Measurements from ENCODE around the gene UTF1. TPM values are rescaled to one million over a fixed set of nuclear protein-coding genes. Genes with fewer than 3 reads are reported as not detected.

Gene UTF1
- total RNA-seq, 1 experiment from 2014 or later, result not detected

DNA sequence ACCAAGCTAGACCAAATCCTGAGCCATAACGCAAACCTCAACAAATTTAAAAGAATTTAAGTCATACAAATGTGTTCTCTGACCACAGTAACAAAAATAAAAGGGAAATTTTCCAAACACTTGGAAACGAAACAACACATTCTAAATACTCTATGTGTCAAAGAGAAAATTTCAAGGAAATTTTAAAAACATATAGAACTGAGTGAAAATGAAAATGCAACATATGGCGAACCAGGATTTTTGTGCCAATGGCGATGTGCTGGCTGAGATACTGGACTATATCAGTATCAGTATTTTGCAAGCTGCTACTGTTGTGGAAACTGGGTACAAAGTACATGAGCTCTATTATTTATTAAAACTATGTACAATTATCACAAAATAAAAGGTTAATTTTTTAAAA lies 35.9 kb upstream of the UTF1 start:
- no peak for DNase-seq
- Histone ChIP-seq H3K36me3 (no peaks in the 10 kb centered on the region), H3K4me3 (no peak overlapping the region), H3K27me3 (no peaks in the 10 kb centered on the region), H3K9me3 (no peaks in the 10 kb centered on the region)

GRCh38 chr10:133195096-133195495 lies 34.9 kb upstream of the UTF1 start:
- H3K36me3 ChIP-seq, result no peaks in the 10 kb centered on the region

DNA sequence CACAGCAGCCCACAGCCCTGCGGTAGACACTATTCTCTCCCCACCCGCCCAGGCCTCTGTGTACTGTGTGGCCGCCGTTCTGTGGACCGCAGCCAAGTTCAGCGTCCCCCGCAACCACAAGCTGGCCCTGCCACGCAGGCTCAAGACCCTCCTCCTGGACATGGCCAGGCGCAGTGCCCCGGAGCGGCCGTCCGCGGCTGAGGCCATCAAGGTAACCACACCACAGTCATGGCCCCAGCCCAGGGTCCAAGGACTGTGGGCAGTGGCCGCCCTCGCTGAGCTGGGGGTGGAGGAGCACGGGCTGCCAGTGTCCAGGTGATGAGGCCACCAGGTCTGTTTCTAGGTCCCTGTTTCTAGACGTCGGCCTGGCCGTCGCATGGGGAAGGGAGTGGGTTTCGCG lies 34.4 kb upstream of the UTF1 start:
- DNase-seq, result no peak
- no peaks in the 10 kb centered on the region for H3K9me3 ChIP-seq
- no peaks in the 10 kb centered on the region for H3K36me3 ChIP-seq
- no peak overlapping the region for H3K4me3 ChIP-seq
- H3K27me3 ChIP-seq, result no peaks in the 10 kb centered on the region

More at GRCh38 chr10:133195096-133195495, 34.9 kb upstream of the UTF1 start:
- no peak overlapping the region for H3K4me3 ChIP-seq
- no peak for DNase-seq
- H3K27me3 ChIP-seq, result no peaks in the 10 kb centered on the region
- H3K9me3 ChIP-seq, result no peaks in the 10 kb centered on the region

GRCh38 chr10:133196221-133196915 lies 33.6 kb upstream of the UTF1 start:
- no peaks in the 10 kb centered on the region for H3K9me3 ChIP-seq
- H3K27me3 ChIP-seq, result no peaks in the 10 kb centered on the region
- H3K4me3 ChIP-seq, result no peak overlapping the region
- DNase-seq, result no peak
- H3K36me3 ChIP-seq, result no peaks in the 10 kb centered on the region

DNA sequence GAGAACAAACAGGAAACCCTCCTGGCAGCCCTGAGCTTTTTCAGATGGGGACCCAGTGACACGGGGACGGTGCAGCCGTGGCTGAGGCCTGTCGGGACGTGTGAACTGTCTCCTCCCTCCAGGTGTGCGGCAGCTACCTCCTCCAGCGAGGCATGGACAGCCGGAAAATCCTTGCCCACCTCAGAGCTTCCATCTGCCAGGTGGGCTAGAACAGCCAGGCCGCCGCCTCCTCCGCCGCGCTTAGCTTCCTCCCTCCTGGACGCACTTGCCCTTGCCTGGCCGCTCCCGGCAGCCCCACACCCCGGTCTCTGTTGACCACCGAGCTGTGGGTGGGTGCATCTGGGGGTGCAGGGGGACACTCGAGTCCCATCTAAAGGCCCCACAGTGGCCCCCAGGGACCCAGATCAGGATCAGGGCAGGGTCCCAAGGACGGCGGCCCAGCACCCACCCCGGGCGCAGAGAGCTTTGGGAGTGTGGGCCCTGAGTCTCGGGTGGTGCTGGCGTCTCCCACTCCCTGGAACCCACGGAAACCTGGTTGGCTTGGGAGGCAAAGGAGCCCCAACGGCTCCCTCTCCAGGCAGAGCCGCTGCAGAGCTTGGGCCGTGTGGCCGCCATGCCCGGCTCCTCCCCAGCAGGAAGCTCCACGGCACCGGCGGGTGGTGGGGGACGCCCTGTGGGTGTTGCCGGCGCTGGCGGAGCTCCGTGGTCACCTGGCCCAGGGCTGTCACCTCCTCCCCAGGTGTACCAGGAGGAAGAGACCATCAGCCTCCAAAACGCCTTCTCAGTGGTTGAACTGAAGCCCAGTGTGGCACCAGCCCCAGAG lies 32.9 kb upstream of the UTF1 start:
- H3K36me3 ChIP-seq, result no peaks in the 10 kb centered on the region
- H3K27me3 ChIP-seq, result no peaks in the 10 kb centered on the region
- H3K4me3 ChIP-seq, result no peak overlapping the region
- no peaks in the 10 kb centered on the region for H3K9me3 ChIP-seq
- DNase-seq, result no peak

DNA sequence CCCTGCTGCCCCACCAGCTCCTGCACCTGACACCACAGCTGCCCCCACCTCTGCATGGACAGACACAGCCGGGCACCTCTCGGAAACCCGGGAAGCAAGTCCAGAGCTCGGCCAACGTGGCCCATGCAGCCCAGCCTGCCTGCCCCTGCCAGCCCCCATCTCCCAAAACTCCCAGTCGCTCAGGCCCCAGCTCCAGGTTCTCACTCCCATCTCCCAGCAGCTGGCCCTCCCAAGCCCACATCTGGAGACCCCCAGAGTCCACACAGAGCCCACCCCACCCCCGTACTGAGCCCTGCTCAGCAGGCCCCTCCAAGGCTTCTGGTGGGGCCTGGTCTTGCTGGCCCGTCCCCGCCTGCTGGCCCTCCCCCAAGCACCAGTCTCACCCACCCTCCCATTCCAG lies 32.2 kb upstream of the UTF1 start:
- H3K27me3 ChIP-seq, result no peaks in the 10 kb centered on the region
- H3K9me3 ChIP-seq, result no peaks in the 10 kb centered on the region
- DNase-seq, result no peak
- H3K4me3 ChIP-seq, result no peak overlapping the region
- H3K36me3 ChIP-seq, result no peaks in the 10 kb centered on the region

DNA sequence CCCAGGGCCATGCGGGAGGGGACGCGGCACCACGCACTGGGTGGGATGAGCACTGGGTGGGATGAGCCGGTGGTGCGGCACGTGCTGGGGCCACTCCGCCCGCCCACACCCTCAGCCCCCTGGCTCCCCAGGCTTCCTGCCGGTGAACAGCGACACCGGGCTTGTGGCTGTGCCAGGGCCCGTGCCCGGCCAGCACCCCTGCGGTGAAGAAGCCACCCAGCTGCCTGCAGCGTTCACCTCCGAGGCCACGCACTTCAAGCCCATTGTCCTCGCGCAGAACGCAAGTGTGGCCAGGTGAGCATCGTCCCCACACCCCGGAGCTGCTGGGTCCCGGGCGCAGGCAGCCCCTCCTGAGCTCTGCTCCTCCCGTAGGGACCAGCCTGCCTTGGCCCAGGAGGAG lies 31.8 kb upstream of the UTF1 start:
- DNase-seq, result no peak
- no peaks in the 10 kb centered on the region for H3K9me3 ChIP-seq
- H3K4me3 ChIP-seq, result no peak overlapping the region
- no peaks in the 10 kb centered on the region for H3K36me3 ChIP-seq
- H3K27me3 ChIP-seq, result no peaks in the 10 kb centered on the region

DNA sequence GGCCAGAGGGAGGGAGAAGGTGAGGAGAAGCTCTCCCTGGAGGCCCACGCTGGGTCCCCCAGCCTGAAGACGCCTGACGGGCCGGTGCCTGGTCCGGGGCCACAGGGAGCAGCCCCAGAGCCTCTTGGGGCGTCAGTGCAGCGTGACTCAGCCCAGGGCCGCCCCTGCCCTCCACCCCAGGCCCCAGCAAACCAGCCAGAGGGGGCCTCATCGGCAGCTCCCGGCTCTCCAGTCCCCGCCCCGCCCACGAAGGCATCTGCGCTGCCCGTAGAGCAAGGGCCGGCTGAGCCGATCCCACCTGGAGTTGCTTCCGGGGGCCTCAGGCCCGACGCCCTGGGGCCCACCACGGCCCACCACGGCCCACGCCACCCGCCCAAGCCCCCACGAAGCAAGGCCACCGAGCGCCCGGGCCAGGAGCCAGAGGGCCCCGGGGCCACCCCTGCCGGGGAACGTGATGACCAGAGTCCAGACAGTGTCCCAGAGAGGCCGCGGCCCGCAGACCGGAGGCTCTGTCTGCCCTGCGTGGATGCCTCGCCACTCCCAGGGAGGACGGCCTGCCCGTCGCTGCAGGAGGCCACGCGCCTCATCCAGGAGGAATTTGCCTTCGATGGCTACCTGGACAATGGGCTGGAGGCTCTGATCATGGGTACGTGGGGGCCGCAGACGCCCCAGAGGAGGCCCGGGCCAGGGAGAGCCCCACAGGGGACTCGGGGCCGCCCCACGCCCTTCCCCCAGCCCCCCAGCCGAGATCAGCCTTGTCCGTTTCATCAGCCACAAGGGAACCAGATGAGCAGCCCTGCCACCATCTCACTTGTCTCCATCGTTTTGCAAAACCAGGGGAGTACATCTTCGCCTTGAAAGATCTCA lies 31.2 kb upstream of the UTF1 start:
- Histone ChIP-seq H3K27me3 (no peaks in the 10 kb centered on the region), H3K36me3 (no peaks in the 10 kb centered on the region), H3K9me3 (no peaks in the 10 kb centered on the region), H3K4me3 (no peak overlapping the region)
- DNase-seq, result no peak

DNA sequence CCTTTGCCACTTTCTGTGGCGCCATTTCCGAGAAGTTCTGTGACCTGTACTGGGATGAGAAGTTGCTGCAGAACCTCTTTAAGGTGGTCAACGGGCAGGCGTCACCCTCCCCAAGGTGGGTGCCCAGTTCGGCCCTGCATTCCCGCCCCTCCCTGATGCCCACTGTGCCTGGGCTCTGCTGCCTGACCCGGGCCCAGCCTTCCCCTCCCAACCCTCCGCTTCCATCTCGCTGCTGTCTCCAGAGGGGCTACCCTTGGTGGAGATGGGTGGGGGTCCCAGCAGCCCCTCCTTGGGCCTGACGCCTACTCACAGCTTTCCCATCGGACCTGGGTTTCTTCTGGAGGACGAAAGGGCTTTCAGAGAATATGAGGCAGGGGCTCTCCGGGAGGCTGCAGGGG lies 30.5 kb upstream of the UTF1 start:
- no peaks in the 10 kb centered on the region for H3K9me3 ChIP-seq
- no peak for DNase-seq
- H3K27me3 ChIP-seq, result no peaks in the 10 kb centered on the region
- H3K4me3 ChIP-seq, result no peak overlapping the region
- no peaks in the 10 kb centered on the region for H3K36me3 ChIP-seq

DNA sequence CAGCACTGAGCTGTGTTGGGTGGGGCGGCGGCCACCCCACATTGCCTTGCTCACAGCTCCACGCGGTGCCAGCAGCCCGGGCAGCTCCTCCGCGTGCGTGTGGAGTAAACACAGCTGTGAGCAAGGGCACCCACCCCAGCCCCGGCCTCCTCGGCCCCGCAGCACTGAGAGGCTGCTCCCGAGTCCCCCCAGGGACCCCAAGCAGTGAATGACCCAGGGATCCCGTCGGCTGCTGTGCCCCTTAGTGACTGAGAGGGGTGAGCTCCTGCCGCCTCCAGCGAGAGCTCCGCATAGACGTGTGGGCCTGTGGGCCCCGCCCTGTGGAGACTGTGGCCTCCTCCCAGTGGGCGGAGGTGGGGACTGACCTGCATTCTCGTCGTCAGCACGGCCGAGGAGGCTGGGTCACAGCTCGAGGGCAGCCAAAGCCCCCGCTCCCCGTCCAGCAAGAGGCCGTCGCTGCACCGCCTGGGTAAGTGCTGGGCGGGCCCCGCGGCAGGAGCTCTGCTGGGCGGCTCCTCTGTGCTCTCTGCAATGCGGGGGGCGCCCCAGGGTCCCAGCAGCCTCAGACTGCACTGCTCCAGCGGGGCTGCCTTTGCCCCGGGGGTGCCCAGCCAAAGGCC lies 29.9 kb upstream of the UTF1 start:
- Histone ChIP-seq H3K9me3 (no peaks in the 10 kb centered on the region), H3K27me3 (no peaks in the 10 kb centered on the region), H3K4me3 (no peak overlapping the region), H3K36me3 (no peaks in the 10 kb centered on the region)
- DNase-seq, result no peak

DNA sequence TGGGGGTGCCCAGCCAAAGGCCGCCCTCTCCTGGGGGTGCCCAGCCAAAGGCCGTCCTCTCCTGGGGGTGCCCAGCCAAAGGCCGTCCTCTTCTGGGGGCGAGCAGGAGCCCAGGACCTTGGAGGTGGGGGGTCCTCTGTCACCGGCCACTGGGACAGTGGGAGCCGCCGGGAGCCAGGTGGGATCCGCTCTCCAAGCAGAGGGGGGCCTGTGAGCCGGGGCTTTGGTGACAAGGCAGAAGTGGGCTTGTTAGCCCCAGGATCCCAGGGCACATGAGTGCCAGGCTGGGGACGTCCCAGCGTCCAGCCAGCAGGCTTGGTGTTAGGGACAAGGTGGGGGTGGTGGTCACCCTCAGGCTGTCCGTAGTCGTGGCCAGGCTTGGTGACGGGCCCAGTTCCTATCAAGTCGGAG lies 29.4 kb upstream of the UTF1 start:
- H3K36me3 ChIP-seq, result no peaks in the 10 kb centered on the region
- no peaks in the 10 kb centered on the region for H3K27me3 ChIP-seq
- DNase-seq, result no peak
- H3K9me3 ChIP-seq, result no peaks in the 10 kb centered on the region
- H3K4me3 ChIP-seq, result no peak overlapping the region

GRCh38 chr10:133201151-133201947 lies 28.7 kb upstream of the UTF1 start:
- Histone ChIP-seq H3K9me3 (no peaks in the 10 kb centered on the region), H3K36me3 (no peaks in the 10 kb centered on the region), H3K4me3 (no peak overlapping the region), H3K27me3 (no peaks in the 10 kb centered on the region)
- no peak for DNase-seq

DNA sequence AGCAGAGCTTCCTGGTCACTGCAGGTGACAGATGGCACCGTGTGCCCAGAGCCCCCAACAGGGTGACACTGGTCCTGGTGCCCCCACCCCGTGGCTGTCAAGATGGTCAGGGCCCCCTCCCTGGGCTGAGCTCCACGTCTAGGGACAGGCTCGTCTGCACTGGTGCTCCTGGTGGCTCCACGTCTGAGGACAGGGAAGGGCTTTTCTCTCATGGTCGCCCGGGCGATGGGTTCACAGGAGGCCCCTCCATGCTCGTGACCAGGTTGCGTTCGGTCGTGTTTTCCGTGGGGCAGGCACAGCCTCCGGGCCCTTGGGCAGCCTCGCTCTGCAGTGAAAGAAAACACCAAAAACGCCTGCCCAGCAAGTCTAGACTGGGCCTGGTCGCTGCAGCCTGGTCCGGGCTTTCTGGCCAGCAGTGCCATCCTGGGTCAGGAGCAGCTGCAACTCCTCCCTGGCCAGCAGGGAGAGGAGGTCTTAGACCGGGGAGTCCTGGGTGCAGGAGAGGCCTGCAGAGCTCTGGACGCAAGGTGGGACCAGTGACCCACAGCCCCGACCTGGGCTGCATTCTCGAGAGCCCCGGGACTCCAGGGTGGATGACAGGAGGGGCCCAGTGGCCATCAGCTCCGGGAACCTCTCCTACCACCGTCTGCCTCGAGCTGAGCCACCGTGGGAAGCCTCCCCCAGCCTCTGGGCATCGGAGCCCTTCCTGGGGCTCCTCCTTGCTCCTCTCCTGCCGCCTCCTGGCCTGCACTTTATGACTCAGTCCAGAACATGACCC lies 27.9 kb upstream of the UTF1 start:
- no peaks in the 10 kb centered on the region for H3K9me3 ChIP-seq
- no peak overlapping the region for H3K4me3 ChIP-seq
- no peaks in the 10 kb centered on the region for H3K36me3 ChIP-seq
- no peak for DNase-seq
- H3K27me3 ChIP-seq, result no peaks in the 10 kb centered on the region

DNA sequence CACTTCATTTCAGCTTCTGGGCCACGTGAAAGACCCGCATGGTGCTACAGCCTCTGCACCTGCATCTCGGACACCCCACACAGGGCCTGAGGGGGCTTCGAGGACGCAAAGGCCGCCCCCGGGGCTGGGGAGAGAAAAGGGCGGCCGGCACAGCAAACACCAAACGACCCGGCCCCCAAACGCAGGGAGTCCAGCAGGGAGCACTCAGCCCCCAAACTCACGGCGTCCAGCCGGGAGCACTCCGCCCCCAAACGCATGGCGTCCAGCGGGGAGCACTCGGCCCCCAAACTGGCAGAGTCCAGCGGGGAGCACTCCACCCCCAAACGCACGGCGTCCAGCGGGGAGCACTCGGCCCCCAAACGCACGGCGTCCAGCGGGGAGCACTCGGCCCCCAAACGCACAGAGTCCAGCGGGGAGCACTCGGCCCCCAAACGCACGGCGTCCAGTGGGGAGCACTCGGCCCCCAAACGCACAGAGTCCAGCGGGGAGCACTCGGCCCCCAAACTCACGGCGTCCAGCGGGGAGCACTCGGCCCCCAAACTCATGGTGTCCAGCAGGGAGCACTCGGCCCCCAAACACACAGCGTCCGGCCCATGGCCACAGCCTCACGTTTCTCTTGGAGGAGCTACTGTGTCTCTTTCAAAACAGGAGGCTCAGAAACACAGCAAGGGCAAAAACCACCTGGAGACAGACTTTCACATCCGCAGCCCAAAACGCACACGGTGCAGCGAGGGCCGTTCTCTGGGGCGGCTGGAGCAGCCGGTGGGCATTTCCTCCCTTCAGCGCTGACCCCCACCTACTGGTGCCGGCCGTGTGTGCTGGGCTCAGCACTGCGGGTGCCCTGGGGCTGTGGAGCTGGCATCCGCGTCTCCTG lies 27.0 kb upstream of the UTF1 start:
- H3K9me3 ChIP-seq, result no peaks in the 10 kb centered on the region
- no peaks in the 10 kb centered on the region for H3K36me3 ChIP-seq
- H3K4me3 ChIP-seq, result no peak overlapping the region
- DNase-seq, result no peak
- H3K27me3 ChIP-seq, result no peaks in the 10 kb centered on the region

All from MG63 (cell line).